G401 (cell line): Measurements from ENCODE around the gene CHM. TPM values are rescaled to one million over a fixed set of nuclear protein-coding genes. Genes with fewer than 3 reads are reported as not detected.
"Not testable (repeated sequence)": the region's sequence is repeated elsewhere in the genome, so short reads cannot be mapped to it uniquely, and the experiment has no call there.

Experiments
- DNase-seq: peaks from one replicate; pipeline ENCODE4 v3.0.0-alpha.2; 2015; ENCODE audit warnings: low spot score
- in situ Hi-C: cut with HindIII; loops from 2 replicates; pipeline ENCODE4 v1.10.0; 2016; ENCODE audit warnings: low sequenced_read_pairs, mixed read lengths
- total RNA-seq: library from RNA; depleted of rRNA; stranded (reverse); fragments of >200 nt; shearing (Covaris generic); gene quantifications from 2 replicates; pipeline ENCODE4 v1.2.3, GENCODE V29; 2014

The CHM gene
- total RNA-seq, 1 experiment from 2014 or later, result 30.8 TPM

GRCh38 chrX:86002076-86002896, 45.1 kb downstream of the CHM start:
- in situ Hi-C loops, result no loop called here
- DNase-seq, result no peak

- no peak for DNase-seq
- in situ Hi-C loops, result no loop called here
Observed at GRCh38 chrX:85998954-85999353, 48.4 kb downstream of the CHM start.

- in situ Hi-C loops, result no loop called here
- no peak for DNase-seq
Observed at GRCh38 chrX:85996555-85996954, 50.8 kb downstream of the CHM start.

GRCh38 chrX:85995641-85996040, 51.7 kb downstream of the CHM start:
- in situ Hi-C loops, result no loop called here

GRCh38 chrX:85994797-85995196, 52.6 kb downstream of the CHM start:
- no peak for DNase-seq
- in situ Hi-C loops, result no loop called here

More at GRCh38 chrX:85995641-85996040, 51.7 kb downstream of the CHM start:
- no peak for DNase-seq

- in situ Hi-C loops, result no loop called here
- DNase-seq, result no peak
Observed at GRCh38 chrX:85994228-85994627, 53.1 kb downstream of the CHM start.

GRCh38 chrX:85993539-85994197, 53.7 kb downstream of the CHM start:
- no peak for DNase-seq
- in situ Hi-C loops, result no loop called here

GRCh38 chrX:85992811-85993229, 54.5 kb downstream of the CHM start:
- peak; percentile 2 for DNase-seq
- in situ Hi-C loops, result no loop called here

- in situ Hi-C loops, result no loop called here
Observed at GRCh38 chrX:85988353-85988752, 59.0 kb downstream of the CHM start.

GRCh38 chrX:85980286-85980685, 67.1 kb downstream of the CHM start:
- DNase-seq, result no peak
- in situ Hi-C loops, result no loop called here

More at GRCh38 chrX:85988353-85988752, 59.0 kb downstream of the CHM start:
- no peak for DNase-seq

GRCh38 chrX:85977218-85977617, 70.1 kb downstream of the CHM start:
- in situ Hi-C loops, result no loop called here
- no peak for DNase-seq

GRCh38 chrX:85972351-85972750, 75.0 kb downstream of the CHM start:
- DNase-seq, in situ Hi-C loops: not testable (repeated sequence)

- in situ Hi-C loops, result no loop called here
- DNase-seq, result no peak
Observed at GRCh38 chrX:85964744-85965143, 82.6 kb downstream of the CHM start.

- in situ Hi-C loops, result no loop called here
- no peak for DNase-seq
Observed at GRCh38 chrX:85963736-85964135, 83.6 kb downstream of the CHM start.

GRCh38 chrX:85955510-85955909, 91.8 kb downstream of the CHM start:
- DNase-seq, result no peak
- in situ Hi-C loops, result no loop called here

- in situ Hi-C loops, DNase-seq: not testable (repeated sequence)
Observed at GRCh38 chrX:85944751-85945150, 102.6 kb downstream of the CHM start.

GRCh38 chrX:85941275-85941674, 106.1 kb downstream of the CHM start:
- in situ Hi-C loops, result no loop called here

GRCh38 chrX:85939942-85940341, 107.4 kb downstream of the CHM start:
- in situ Hi-C loops, DNase-seq: not testable (repeated sequence)

More at GRCh38 chrX:85941275-85941674, 106.1 kb downstream of the CHM start:
- DNase-seq, result no peak

GRCh38 chrX:85934399-85934798, 113.0 kb downstream of the CHM start:
- DNase-seq, in situ Hi-C loops: not testable (repeated sequence)

- in situ Hi-C loops, result no loop called here
- no peak for DNase-seq
Observed at GRCh38 chrX:85930099-85930498, 117.3 kb downstream of the CHM start.
